ENCODE results near the gene KNCN. TPM values are rescaled to one million over a fixed set of nuclear protein-coding genes. Genes with fewer than 3 reads are reported as not detected.

KNCN gene
- total RNA-seq, 1 experiment from 2014 or later = not detected

GRCh38 chr1:46569884-46570725 is 18.7 kb upstream of the KNCN start:
- H4K8ac ChIP-seq (replicated peaks; ENCODE audit: insufficient read length, low read depth, low read length) = no peak overlapping the region
- Mint-ChIP-seq H3K36me3 (ENCODE audit: insufficient read depth in 1 of 3, low read depth in 3 of 3) (peaks cover 0 to 3% (median 0%) of the 10 kb centered on the region in 3 experiments; a peak in 3 of 7 replicates), H3K9me3 (no peaks in the 10 kb centered on the region), H3K4me3 (no peak overlapping the region), H3K4me1 (peaks cover 16 to 29% of the 10 kb centered on the region in 2 experiments), H3K27me3 (ENCODE audit: low read depth) (no peaks in the 10 kb centered on the region), H3K27ac (no peak overlapping the region)
- no peaks in the 10 kb centered on the region for H3K79me1 ChIP-seq (ENCODE audit: insufficient read depth, low read depth, low read length, poor library complexity, severe bottlenecking)
- no peak overlapping the region for H2AK5ac ChIP-seq (ENCODE audit: insufficient read length, low read length)
- H4K91ac ChIP-seq (ENCODE audit: insufficient read length, low read depth, low read length) = no peak overlapping the region
- DNase-seq = no peak
- H2BK120ac ChIP-seq (ENCODE audit: low read depth, low read length, poor library complexity, severe bottlenecking) = no peak overlapping the region
- H3K4ac ChIP-seq (ENCODE audit: low read depth, low read length) = no peak overlapping the region
- H3K27ac ChIP-seq (ENCODE audit: insufficient read length, low read depth, low read length) = no peak overlapping the region
- H3K4me2 ChIP-seq (ENCODE audit: insufficient read depth, insufficient read length, low read length) = no peak overlapping the region
- no peak overlapping the region for H3K23ac ChIP-seq (ENCODE audit: insufficient read length, low read depth, low read length)
- no peak overlapping the region for H2BK12ac ChIP-seq (ENCODE audit: insufficient read length, low read depth, low read length)
- TF ChIP-seq CTCF (conservative IDR thresholded peaks at IDR 0.05) = no peak
- H3K9me3 ChIP-seq (ENCODE audit: control insufficient read depth, low read depth, low read length) = no peaks in the 10 kb centered on the region
- H3K56ac ChIP-seq (ENCODE audit: insufficient read length, low read depth, low read length) = no peak overlapping the region
- peak overlapping the region; percentile 47; the same call in 1 of the 2 replicates for H3K14ac ChIP-seq (ENCODE audit: insufficient read depth, low read length)
- H3K18ac ChIP-seq (ENCODE audit: insufficient read length, low read depth, low read length) = no peak overlapping the region
- no peak overlapping the region for H3T11ph ChIP-seq (ENCODE audit: low read length)
- H2AFZ ChIP-seq (ENCODE audit: low read length) = no peak overlapping the region
- no peaks in the 10 kb centered on the region for H3K27me3 ChIP-seq (ENCODE audit: insufficient read depth, low read length)
- no peak overlapping the region for H2BK15ac ChIP-seq (ENCODE audit: low read depth, low read length)
- no CpG with 5 or more reads among the region's 14 CpGs for WGBS (ENCODE audit: extremely low coverage, insufficient read length, low lambda C conversion rate)
- H3K4me1 ChIP-seq (ENCODE audit: insufficient read depth, low read length) = no peaks in the 10 kb centered on the region; the same call in 1 of the 2 replicates
- H4K20me1 ChIP-seq (ENCODE audit: control insufficient read depth, insufficient read depth, insufficient read length) = no peaks in the 10 kb centered on the region
- no peaks in the 10 kb centered on the region for H3K79me2 ChIP-seq (ENCODE audit: insufficient read depth, low read length)
- peaks cover 2% of the 10 kb centered on the region for H3K23me2 ChIP-seq (ENCODE audit: insufficient read length, low read depth, low read length, poor library complexity, severe bottlenecking)
- H4K5ac ChIP-seq (ENCODE audit: insufficient read length, low read depth, low read length) = no peak overlapping the region
- H2BK20ac ChIP-seq (ENCODE audit: low read depth, low read length, poor library complexity, severe bottlenecking) = no peak overlapping the region
- H3K9ac ChIP-seq (ENCODE audit: extremely low read depth, insufficient read length, low read length) = no peak overlapping the region
- no peak overlapping the region for H2BK5ac ChIP-seq (ENCODE audit: insufficient read length, low read length)
